Thyroid gland (tissue), 4 donors: ENCODE data around the gene MEIS1. TPM values are rescaled to one million over a fixed set of nuclear protein-coding genes. Genes with fewer than 3 reads are reported as not detected.

Experiments used
- DNase-seq, 2 donors: peaks; one replicate each; pipeline ENCODE4 v3.0.0-alpha.2; 2019
- H3K27ac ChIP-seq, 3 donors: fragments of 200-600 bp; sonication (generic); 1 replicate in 2 of 3; 2 replicates in 1 of 3; pipeline ENCODE4 v1.5.1; 2016 to 2019; ENCODE audit warnings: mild to moderate bottlenecking in 1 of 3, moderate library complexity in 1 of 3
- H3K27me3 ChIP-seq: fragments of 200-600 bp; sonication (generic); one replicate; pipeline ENCODE4 v1.5.1; 2019
- H3K36me3 ChIP-seq, 2 donors: fragments of 200-600 bp; sonication (generic); one replicate each; pipeline ENCODE4 v1.5.1; 2016 to 2019
- H3K4me1 ChIP-seq, 2 donors: fragments of 200-600 bp; sonication (generic); one replicate each; pipeline ENCODE4 v1.5.1; 2017 to 2019
- H3K4me3 ChIP-seq, 3 donors: fragments of 200-600 bp; sonication (generic); replicated peaks in 1 of 3; 1 replicate in 2 of 3; 2 replicates in 1 of 3; pipeline ENCODE4 v1.5.1; 2016; ENCODE audit warnings: mild to moderate bottlenecking in 1 of 3
- H3K9me3 ChIP-seq: fragments of 200-600 bp; sonication (generic); one replicate; pipeline ENCODE4 v1.5.1; 2017
- CTCF ChIP-seq, 6 experiments: fragments of 200-600 bp in 3 of 6; fragments of 450-650 bp in 3 of 6; sonication (generic) in 3 of 6; IDR thresholded peaks; one replicate each; pipeline ENCODE4 v1.5.1; 2016 to 2019; ENCODE audit warnings: antibody characterized with exemption in 6 of 6, mild to moderate bottlenecking in 2 of 6, inconsistent platforms in 1 of 6, moderate library complexity in 1 of 6
- POLR2A ChIP-seq, 2 donors: fragments of 450-650 bp; IDR thresholded peaks; one replicate each; pipeline ENCODE4 v1.6.1; 2017; ENCODE audit warnings: antibody characterized with exemption in 2 of 2, mild to moderate bottlenecking in 2 of 2, moderate library complexity in 1 of 2
- WGBS, 2 donors: methylation state at CpG; one replicate each; pipeline ENCODE4 v1.1.5; 2017; 5-methylcytosine and 5-hydroxymethylcytosine counted together
- intact Hi-C: fragments of 100-400 bp; cut with DNase I; formaldehyde crosslinking; loops from one replicate; pipeline ENCODE4 v1.15.1; 2023
- total RNA-seq, 4 donors: library from RNA; depleted of rRNA; stranded (reverse); fragments of >200 nt; gene quantifications; one replicate each; pipeline ENCODE4 v1.2.3, GENCODE V29; 2016

The MEIS1 gene
- total RNA-seq, 4 donors from 2014 or later, result 6.8 to 11.8 (median 9.4) TPM

- DNase-seq, result no peak
- intact Hi-C loops, result no loop called here
- Histone ChIP-seq H3K27me3 (no peaks in the 10 kb centered on the region), H3K36me3 (no peaks in the 10 kb centered on the region), H3K9me3 (no peaks in the 10 kb centered on the region), H3K4me3 (no peak overlapping the region), H3K27ac (no peak overlapping the region), H3K4me1 (no peaks in the 10 kb centered on the region)
- TF ChIP-seq POLR2A (IDR thresholded peaks at IDR 0.05) (no peak), CTCF (IDR thresholded peaks at IDR 0.05) (no peak)
Observed at GRCh38 chr2:66545258-66545657, 110.3 kb downstream of the MEIS1 start.

- WGBS, 2 donors, result 68 to 72% methylated on average over 2 of the region's 2 CpGs
- Histone ChIP-seq H3K27me3 (no peaks in the 10 kb centered on the region), H3K36me3 (no peaks in the 10 kb centered on the region), H3K9me3 (no peaks in the 10 kb centered on the region), H3K4me3 (no peak overlapping the region), H3K4me1 (no peaks in the 10 kb centered on the region), H3K27ac (no peak overlapping the region)
- no peak for DNase-seq
- intact Hi-C loops, result no loop called here
- TF ChIP-seq POLR2A (IDR thresholded peaks at IDR 0.05) (no peak), CTCF (IDR thresholded peaks at IDR 0.05) (no peak)
Observed at GRCh38 chr2:66547118-66547517, 112.2 kb downstream of the MEIS1 start.

GRCh38 chr2:66547887-66548286 is 113.0 kb downstream of the MEIS1 start:
- no peak for DNase-seq
- 81 to 88% methylated on average over 2 of the region's 2 CpGs for WGBS, 2 donors
- Histone ChIP-seq H3K36me3 (no peaks in the 10 kb centered on the region), H3K27me3 (no peaks in the 10 kb centered on the region), H3K9me3 (no peaks in the 10 kb centered on the region), H3K4me3 (no peak overlapping the region), H3K4me1 (no peaks in the 10 kb centered on the region), H3K27ac (no peak overlapping the region)
- no peak for TF ChIP-seq POLR2A (IDR thresholded peaks at IDR 0.05)
- intact Hi-C loops, result no loop called here

GRCh38 chr2:66548422-66548821 is 113.5 kb downstream of the MEIS1 start:
- Histone ChIP-seq H3K27ac (no peak overlapping the region), H3K4me1 (no peaks in the 10 kb centered on the region), H3K4me3 (no peak overlapping the region), H3K36me3 (no peaks in the 10 kb centered on the region), H3K27me3 (no peaks in the 10 kb centered on the region), H3K9me3 (no peaks in the 10 kb centered on the region)
- intact Hi-C loops, result no loop called here
- 80 to 92% methylated on average over 3 of the region's 3 CpGs for WGBS, 2 donors
- TF ChIP-seq POLR2A (IDR thresholded peaks at IDR 0.05), result no peak
- TF ChIP-seq CTCF (IDR thresholded peaks at IDR 0.05), result no peak
- no peak for DNase-seq

- intact Hi-C loops, result no loop called here
- H3K4me3 ChIP-seq, result no peak overlapping the region
- DNase-seq, result no peak
- 89 to 93% methylated on average over 1 of the region's 1 CpG for WGBS, 2 donors
- peaks cover 0 to 4% of the 10 kb centered on the region in 2 donors for H3K4me1 ChIP-seq
- H3K9me3 ChIP-seq, result no peaks in the 10 kb centered on the region
- no peaks in the 10 kb centered on the region for H3K27me3 ChIP-seq
- H3K27ac ChIP-seq, result no peak overlapping the region
- TF ChIP-seq CTCF (IDR thresholded peaks at IDR 0.05) (no peak), POLR2A (IDR thresholded peaks at IDR 0.05) (no peak)
- no peaks in the 10 kb centered on the region for H3K36me3 ChIP-seq
Observed at GRCh38 chr2:66550826-66551225, 115.9 kb downstream of the MEIS1 start.

- Histone ChIP-seq H3K4me3 (no peak overlapping the region), H3K9me3 (no peaks in the 10 kb centered on the region), H3K27ac (no peak overlapping the region), H3K4me1 (peaks cover 0 to 4% of the 10 kb centered on the region in 2 donors), H3K27me3 (peaks cover 6% of the 10 kb centered on the region), H3K36me3 (no peaks in the 10 kb centered on the region)
- TF ChIP-seq POLR2A (IDR thresholded peaks at IDR 0.05) (no peak), CTCF (IDR thresholded peaks at IDR 0.05) (no peak)
- no peak for DNase-seq
- 59 to 73% methylated on average over 4 of the region's 4 CpGs for WGBS, 2 donors
- intact Hi-C loops, result no loop called here
Observed at GRCh38 chr2:66553370-66553769, 118.4 kb downstream of the MEIS1 start.
